Measurements from ENCODE around the gene SLC39A11. TPM values are rescaled to one million over a fixed set of nuclear protein-coding genes. Genes with fewer than 3 reads are reported as not detected.
"Not testable (repeated sequence)": the region's sequence is repeated elsewhere in the genome, so short reads cannot be mapped to it uniquely, and the experiment has no call there.

The SLC39A11 gene
- total and polyA plus RNA-seq, 4 donors, result 18.9 to 44.9 (median 28.2) TPM

DNA sequence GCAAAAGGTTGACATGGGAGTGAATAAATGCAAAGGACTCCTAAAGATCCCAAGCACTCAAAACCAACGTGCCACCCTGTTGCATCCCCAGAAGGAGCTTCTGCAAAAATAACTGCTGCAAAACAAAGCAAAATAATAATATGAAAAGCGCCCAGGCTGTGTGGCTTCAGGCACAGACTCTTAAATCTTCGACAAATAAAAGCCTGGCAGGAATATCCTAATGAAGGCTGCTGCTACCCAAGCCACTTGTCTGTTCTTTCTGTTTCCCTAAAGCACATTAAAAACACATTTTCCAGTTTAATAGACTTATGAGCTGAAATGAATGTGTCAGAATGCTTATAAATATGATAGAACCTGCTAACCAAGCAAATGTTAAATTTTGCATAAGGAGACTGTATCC is 154.0 kb downstream of the SLC39A11 start:
- 94% methylated on average over 3 of the region's 3 CpGs for WGBS
- no peak for DNase-seq (ENCODE audit: low spot score)
- Histone ChIP-seq H3K9ac (ENCODE audit: low read depth in 1 of 2, low read length in 2 of 2) (no peak overlapping the region), H3K4me3 (ENCODE audit: low read depth in 1 of 3, low read length in 3 of 3) (no peak overlapping the region), H3K9me3 (ENCODE audit: control insufficient read depth in 4 of 4, low read length in 3 of 4) (no peaks in the 10 kb centered on the region), H3K4me1 (ENCODE audit: control insufficient read depth in 4 of 4, insufficient read depth in 4 of 4, low read length in 3 of 4) (peaks cover 0 to 9% (median 9%) of the 10 kb centered on the region in 4 donors), H3K27ac (ENCODE audit: low read depth in 1 of 2, low read length in 2 of 2) (no peak overlapping the region), H3K36me3 (ENCODE audit: control insufficient read depth in 4 of 4, insufficient read depth in 3 of 4, low read depth in 1 of 4, low read length in 3 of 4) (no peaks in the 10 kb centered on the region), H3K27me3 (ENCODE audit: control insufficient read depth in 4 of 4, insufficient read depth in 4 of 4, low read length in 3 of 4) (no peaks in the 10 kb centered on the region)
- no peak for TF ChIP-seq NR2F2 (IDR thresholded peaks at IDR 0.05)
- no peak for TF ChIP-seq YY1 (IDR thresholded peaks at IDR 0.05)

DNA sequence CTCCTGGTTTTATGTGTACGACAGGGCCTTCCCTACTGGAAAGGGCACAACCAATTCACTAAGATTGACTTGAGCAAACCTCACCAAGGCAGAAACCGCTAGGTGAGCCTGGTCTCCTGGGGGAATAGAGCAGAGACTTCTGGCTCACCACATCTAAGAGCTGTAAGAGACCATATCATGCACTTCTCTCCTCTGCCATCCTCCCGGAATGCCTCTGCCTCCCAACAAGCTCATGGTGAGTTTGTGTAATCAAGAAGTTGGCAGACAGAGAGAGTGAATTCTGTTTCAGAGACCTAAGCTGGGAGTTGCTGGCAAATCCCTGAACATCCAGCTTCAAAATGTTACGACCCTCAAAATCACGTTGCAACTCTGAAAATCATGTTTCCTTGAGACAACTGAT is 154.8 kb downstream of the SLC39A11 start:
- H3K27me3 ChIP-seq (ENCODE audit: control insufficient read depth in 4 of 4, insufficient read depth in 4 of 4, low read length in 3 of 4), result no peaks in the 10 kb centered on the region
- no peak overlapping the region for H3K9ac ChIP-seq (ENCODE audit: low read depth in 1 of 2, low read length in 2 of 2)
- H3K27ac ChIP-seq (ENCODE audit: low read depth in 1 of 2, low read length in 2 of 2), result peak overlapping the region in 1 of 2 donors; percentile 33
- whole genome bisulfite sequencing, result 64% methylated on average over 5 of the region's 5 CpGs
- no peak overlapping the region for H3K4me3 ChIP-seq (ENCODE audit: low read depth in 1 of 3, low read length in 3 of 3)
- no peaks in the 10 kb centered on the region for H3K9me3 ChIP-seq (ENCODE audit: control insufficient read depth in 4 of 4, low read length in 3 of 4)
- TF ChIP-seq, protein P1, sequence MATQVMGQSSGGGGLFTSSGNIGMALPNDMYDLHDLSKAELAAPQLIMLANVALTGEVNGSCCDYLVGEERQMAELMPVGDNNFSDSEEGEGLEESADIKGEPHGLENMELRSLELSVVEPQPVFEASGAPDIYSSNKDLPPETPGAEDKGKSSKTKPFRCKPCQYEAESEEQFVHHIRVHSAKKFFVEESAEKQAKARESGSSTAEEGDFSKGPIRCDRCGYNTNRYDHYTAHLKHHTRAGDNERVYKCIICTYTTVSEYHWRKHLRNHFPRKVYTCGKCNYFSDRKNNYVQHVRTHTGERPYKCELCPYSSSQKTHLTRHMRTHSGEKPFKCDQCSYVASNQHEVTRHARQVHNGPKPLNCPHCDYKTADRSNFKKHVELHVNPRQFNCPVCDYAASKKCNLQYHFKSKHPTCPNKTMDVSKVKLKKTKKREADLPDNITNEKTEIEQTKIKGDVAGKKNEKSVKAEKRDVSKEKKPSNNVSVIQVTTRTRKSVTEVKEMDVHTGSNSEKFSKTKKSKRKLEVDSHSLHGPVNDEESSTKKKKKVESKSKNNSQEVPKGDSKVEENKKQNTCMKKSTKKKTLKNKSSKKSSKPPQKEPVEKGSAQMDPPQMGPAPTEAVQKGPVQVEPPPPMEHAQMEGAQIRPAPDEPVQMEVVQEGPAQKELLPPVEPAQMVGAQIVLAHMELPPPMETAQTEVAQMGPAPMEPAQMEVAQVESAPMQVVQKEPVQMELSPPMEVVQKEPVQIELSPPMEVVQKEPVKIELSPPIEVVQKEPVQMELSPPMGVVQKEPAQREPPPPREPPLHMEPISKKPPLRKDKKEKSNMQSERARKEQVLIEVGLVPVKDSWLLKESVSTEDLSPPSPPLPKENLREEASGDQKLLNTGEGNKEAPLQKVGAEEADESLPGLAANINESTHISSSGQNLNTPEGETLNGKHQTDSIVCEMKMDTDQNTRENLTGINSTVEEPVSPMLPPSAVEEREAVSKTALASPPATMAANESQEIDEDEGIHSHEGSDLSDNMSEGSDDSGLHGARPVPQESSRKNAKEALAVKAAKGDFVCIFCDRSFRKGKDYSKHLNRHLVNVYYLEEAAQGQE (IDR thresholded peaks at IDR 0.05), result no peak
- TF ChIP-seq TAF1 (conservative IDR thresholded peaks at IDR 0.05), result no peak
- no peak for TF ChIP-seq YY1 (IDR thresholded peaks at IDR 0.05)
- TF ChIP-seq, protein P2, sequence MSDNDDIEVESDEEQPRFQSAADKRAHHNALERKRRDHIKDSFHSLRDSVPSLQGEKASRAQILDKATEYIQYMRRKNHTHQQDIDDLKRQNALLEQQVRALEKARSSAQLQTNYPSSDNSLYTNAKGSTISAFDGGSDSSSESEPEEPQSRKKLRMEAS (IDR thresholded peaks at IDR 0.05), result no peak
- no peak for TF ChIP-seq FOXA1 (IDR thresholded peaks at IDR 0.05)
- TF ChIP-seq RXRA (IDR thresholded peaks at IDR 0.05), result no peak
- TF ChIP-seq HNF4A (conservative IDR thresholded peaks at IDR 0.05), result no peak
- TF ChIP-seq, protein P3, sequence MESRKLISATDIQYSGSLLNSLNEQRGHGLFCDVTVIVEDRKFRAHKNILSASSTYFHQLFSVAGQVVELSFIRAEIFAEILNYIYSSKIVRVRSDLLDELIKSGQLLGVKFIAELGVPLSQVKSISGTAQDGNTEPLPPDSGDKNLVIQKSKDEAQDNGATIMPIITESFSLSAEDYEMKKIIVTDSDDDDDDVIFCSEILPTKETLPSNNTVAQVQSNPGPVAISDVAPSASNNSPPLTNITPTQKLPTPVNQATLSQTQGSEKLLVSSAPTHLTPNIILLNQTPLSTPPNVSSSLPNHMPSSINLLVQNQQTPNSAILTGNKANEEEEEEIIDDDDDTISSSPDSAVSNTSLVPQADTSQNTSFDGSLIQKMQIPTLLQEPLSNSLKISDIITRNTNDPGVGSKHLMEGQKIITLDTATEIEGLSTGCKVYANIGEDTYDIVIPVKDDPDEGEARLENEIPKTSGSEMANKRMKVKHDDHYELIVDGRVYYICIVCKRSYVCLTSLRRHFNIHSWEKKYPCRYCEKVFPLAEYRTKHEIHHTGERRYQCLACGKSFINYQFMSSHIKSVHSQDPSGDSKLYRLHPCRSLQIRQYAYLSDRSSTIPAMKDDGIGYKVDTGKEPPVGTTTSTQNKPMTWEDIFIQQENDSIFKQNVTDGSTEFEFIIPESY (IDR thresholded peaks at IDR 0.05), result no peak
- no peak for TF ChIP-seq EGR1 (IDR thresholded peaks at IDR 0.05; ENCODE audit: low read depth in 2 of 2)
- no peak for TF ChIP-seq NR2F2 (IDR thresholded peaks at IDR 0.05)
- TF ChIP-seq, protein P4, sequence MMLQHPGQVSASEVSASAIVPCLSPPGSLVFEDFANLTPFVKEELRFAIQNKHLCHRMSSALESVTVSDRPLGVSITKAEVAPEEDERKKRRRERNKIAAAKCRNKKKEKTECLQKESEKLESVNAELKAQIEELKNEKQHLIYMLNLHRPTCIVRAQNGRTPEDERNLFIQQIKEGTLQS (IDR thresholded peaks at IDR 0.05), result no peak
- peaks cover 0 to 9% (median 9%) of the 10 kb centered on the region in 4 donors for H3K4me1 ChIP-seq (ENCODE audit: control insufficient read depth in 4 of 4, insufficient read depth in 4 of 4, low read length in 3 of 4)
- no peaks in the 10 kb centered on the region for H3K36me3 ChIP-seq (ENCODE audit: control insufficient read depth in 4 of 4, insufficient read depth in 3 of 4, low read depth in 1 of 4, low read length in 3 of 4)
- no peak for DNase-seq (ENCODE audit: low spot score)

DNA sequence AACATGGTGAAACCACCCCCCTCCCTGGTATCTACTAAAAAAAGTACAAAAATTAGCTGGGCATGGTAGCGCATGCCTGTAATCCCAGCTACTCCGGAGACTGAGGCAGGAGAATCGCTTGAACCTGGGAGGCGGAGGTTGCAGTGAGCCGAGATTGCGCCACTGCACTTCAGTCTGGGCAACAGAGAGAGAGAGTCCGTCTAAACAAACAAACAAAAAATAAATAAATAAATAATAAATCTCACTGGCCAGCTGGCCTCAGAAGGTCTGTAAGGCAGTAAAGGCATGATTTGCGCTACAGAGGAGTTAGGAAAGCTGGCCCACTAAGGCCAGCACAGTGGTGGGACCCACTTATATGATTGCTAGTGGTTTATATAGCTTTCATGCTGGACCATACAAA is 155.2 kb downstream of the SLC39A11 start:
- not testable (repeated sequence) for DNase-seq (ENCODE audit: low spot score); H3K4me1 ChIP-seq (ENCODE audit: control insufficient read depth in 4 of 4, insufficient read depth in 4 of 4, low read length in 3 of 4); H3K9ac ChIP-seq (ENCODE audit: low read depth in 1 of 2, low read length in 2 of 2); H3K9me3 ChIP-seq (ENCODE audit: control insufficient read depth in 4 of 4, low read length in 3 of 4); H3K27me3 ChIP-seq (ENCODE audit: control insufficient read depth in 4 of 4, insufficient read depth in 4 of 4, low read length in 3 of 4); H3K4me3 ChIP-seq (ENCODE audit: low read depth in 1 of 3, low read length in 3 of 3); H3K36me3 ChIP-seq (ENCODE audit: control insufficient read depth in 4 of 4, insufficient read depth in 3 of 4, low read depth in 1 of 4, low read length in 3 of 4)
- peak overlapping the region in 1 of 2 donors; percentile 33 for H3K27ac ChIP-seq (ENCODE audit: low read depth in 1 of 2, low read length in 2 of 2)
- TF ChIP-seq HNF4A (conservative IDR thresholded peaks at IDR 0.05), result peak in 1 of 2 donors; percentile 20
- WGBS, result 58% methylated on average over 8 of the region's 8 CpGs
